Neuronal stem cell (in vitro differentiated cells): ENCODE measurements around the gene VSTM2L.

Experiments
- DNase-seq: peaks from one replicate; pipeline ENCODE4 v3.0.0-alpha.2; 2013; ENCODE audit warnings: low spot score
- H2AFZ ChIP-seq: one replicate; pipeline ENCODE4 v1.6.1; 2013; ENCODE audit warnings: mild to moderate bottlenecking, low read length, inconsistent platforms
- H2AK5ac ChIP-seq: 2 replicates; pipeline ENCODE4 v1.6.1; 2013; ENCODE audit warnings: low read depth, mild to moderate bottlenecking, inconsistent platforms, low read length, moderate library complexity, mixed read lengths
- H2BK120ac ChIP-seq: 2 replicates; pipeline ENCODE4 v1.6.1; 2013; ENCODE audit warnings: low read depth, mild to moderate bottlenecking, inconsistent platforms, low read length, moderate library complexity, mixed read lengths
- H2BK12ac ChIP-seq: one replicate; pipeline ENCODE4 v1.6.1; 2013; ENCODE audit warnings: low read length, inconsistent platforms
- H2BK15ac ChIP-seq: 2 replicates; pipeline ENCODE4 v1.6.1; 2013; ENCODE audit warnings: mild to moderate bottlenecking, low read length, inconsistent platforms, mixed read lengths
- H2BK5ac ChIP-seq: one replicate; pipeline ENCODE4 v1.6.1; 2013; ENCODE audit warnings: inconsistent platforms, mild to moderate bottlenecking, low read length, moderate library complexity
- H3K14ac ChIP-seq: one replicate; pipeline ENCODE4 v1.6.1; 2013; ENCODE audit warnings: low read length, inconsistent platforms
- H3K18ac ChIP-seq: 2 replicates; pipeline ENCODE4 v1.6.1; 2013; ENCODE audit warnings: low read length, inconsistent platforms
- H3K23ac ChIP-seq: 2 replicates; pipeline ENCODE4 v1.6.1; 2013; ENCODE audit warnings: low read depth, mild to moderate bottlenecking, mixed read lengths, low read length, inconsistent platforms; ENCODE audit not compliant: poor library complexity
- H3K27ac ChIP-seq: replicated peaks from 3 replicates; pipeline ENCODE4 v1.5.1; 2013; ENCODE audit warnings: low read length, inconsistent platforms
- H3K27me3 ChIP-seq, 3 experiments: 2 replicates each; pipeline ENCODE4 v1.6.1; 2013; ENCODE audit warnings: low read length in 3 of 3, mild to moderate bottlenecking in 2 of 3, inconsistent platforms in 1 of 3, low read depth in 1 of 3, mixed read lengths in 1 of 3, moderate library complexity in 1 of 3; ENCODE audit not compliant: control insufficient read depth in 3 of 3, insufficient read depth in 3 of 3
- H3K36me3 ChIP-seq, 2 donors: replicated peaks in 1 of 2; 2 replicates each; pipeline ENCODE4 v1.6.1; 2013; ENCODE audit warnings: low read length in 2 of 2; ENCODE audit not compliant: control insufficient read depth in 2 of 2, insufficient read depth in 2 of 2
- H3K4ac ChIP-seq: 2 replicates; pipeline ENCODE4 v1.6.1; 2013; ENCODE audit warnings: inconsistent platforms, mild to moderate bottlenecking, low read length, moderate library complexity
- H3K4me1 ChIP-seq, 2 donors: 1 replicate in 1 of 2; 2 replicates in 1 of 2; pipeline ENCODE4 v1.6.1; 2013; ENCODE audit warnings: low read length in 2 of 2, low read depth in 1 of 2; ENCODE audit not compliant: control insufficient read depth in 2 of 2, insufficient read depth in 1 of 2
- H3K4me2 ChIP-seq: one replicate; pipeline ENCODE4 v1.6.1; 2013; ENCODE audit warnings: mild to moderate bottlenecking, low read length, inconsistent platforms; ENCODE audit not compliant: insufficient read depth, poor library complexity, severe bottlenecking
- H3K4me3 ChIP-seq, 2 donors: 2 replicates each; pipeline ENCODE4 v1.5.1; 2013; ENCODE audit warnings: low read length in 2 of 2, mild to moderate bottlenecking in 2 of 2, inconsistent platforms in 1 of 2, moderate library complexity in 1 of 2
- H3K79me1 ChIP-seq: one replicate; pipeline ENCODE4 v1.6.1; 2013; ENCODE audit warnings: low read depth, mild to moderate bottlenecking, inconsistent platforms, low read length, moderate library complexity
- H3K9ac ChIP-seq: one replicate; pipeline ENCODE4 v1.6.1; 2013; ENCODE audit warnings: mild to moderate bottlenecking, low read depth, low read length, inconsistent platforms; ENCODE audit not compliant: poor library complexity
- H3K9me3 ChIP-seq, 2 donors: replicated peaks in 1 of 2; 2 replicates each; pipeline versions ENCODE3 to v1.6.1; 2013; ENCODE audit warnings: low read length in 2 of 2, mild to moderate bottlenecking in 2 of 2, inconsistent platforms in 1 of 2, low read depth in 1 of 2, mixed read lengths in 1 of 2, moderate library complexity in 1 of 2; ENCODE audit not compliant: control insufficient read depth in 2 of 2, insufficient read depth in 1 of 2
- H4K8ac ChIP-seq: one replicate; pipeline ENCODE4 v1.6.1; 2013; ENCODE audit warnings: low read depth, mild to moderate bottlenecking, inconsistent platforms, low read length, moderate library complexity
- H4K91ac ChIP-seq: one replicate; pipeline ENCODE4 v1.6.1; 2013; ENCODE audit warnings: low read length, low read depth, mild to moderate bottlenecking, inconsistent platforms; ENCODE audit not compliant: poor library complexity
- WGBS, 2 donors: extraction: QIAGEN DNeasy Blood & Tissue Kit; methylation state at CpG; one replicate each; pipeline ENCODE4 v1.1.7; 2013; ENCODE audit warnings: missing lambda C conversion rate in 2 of 2, mixed read lengths in 1 of 2; ENCODE audit not compliant: insufficient read length in 2 of 2, insufficient replicate concordance in 1 of 2; ENCODE audit errors: extremely low coverage in 2 of 2; 5-methylcytosine and 5-hydroxymethylcytosine counted together

VSTM2L gene

DNA sequence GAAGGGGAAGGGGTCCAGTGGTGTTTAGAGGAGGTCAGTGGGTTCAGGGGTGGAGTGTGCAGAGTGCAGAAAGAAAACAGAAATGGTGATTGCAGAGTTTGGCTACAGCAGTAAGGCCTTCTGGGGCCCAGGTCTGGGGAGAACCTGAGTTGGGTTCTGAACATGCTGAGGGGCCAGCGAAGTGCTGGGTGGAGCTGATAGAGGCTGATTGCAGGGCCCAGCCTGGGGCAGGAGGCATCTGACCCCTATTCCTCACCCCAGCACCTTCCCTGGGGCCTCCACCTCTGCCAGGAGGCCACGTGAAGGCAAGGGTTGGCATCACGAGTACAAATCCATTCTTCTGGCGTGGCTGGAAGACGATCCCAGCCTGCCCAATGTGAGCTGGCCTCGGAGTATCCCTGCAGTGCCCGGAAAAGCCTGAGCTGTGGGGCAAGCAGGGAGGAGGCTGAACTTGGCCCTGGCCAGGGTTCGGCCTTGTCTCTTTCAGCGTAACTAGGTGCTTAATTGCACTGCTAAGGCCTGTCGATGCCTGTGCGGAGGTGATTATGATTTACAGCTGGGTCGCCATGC is 35.3 kb downstream of the VSTM2L start:
- H3K9me3 ChIP-seq, result no peaks in the 10 kb centered on the region
- no peak overlapping the region for H3K27ac ChIP-seq
- peak overlapping the region; percentile 93 for H2AK5ac ChIP-seq
- peak overlapping the region; percentile 60 for H2BK5ac ChIP-seq
- H4K8ac ChIP-seq, result no peak overlapping the region
- H3K23ac ChIP-seq, result no peak overlapping the region
- peaks cover 0 to 10% of the 10 kb centered on the region in 2 donors for H3K4me1 ChIP-seq
- WGBS, 2 donors, result no CpG with 5 or more reads among the region's 12 CpGs
- H3K14ac ChIP-seq, result peak overlapping the region; percentile 58
- no peaks in the 10 kb centered on the region for H3K27me3 ChIP-seq
- H3K79me1 ChIP-seq, result no peaks in the 10 kb centered on the region
- H2BK120ac ChIP-seq, result no peak overlapping the region
- no peak overlapping the region for H3K9ac ChIP-seq
- H3K36me3 ChIP-seq, result no peaks in the 10 kb centered on the region
- no peak overlapping the region for H4K91ac ChIP-seq
- no peak overlapping the region for H3K4ac ChIP-seq
- H3K4me2 ChIP-seq, result no peak overlapping the region
- peak overlapping the region; percentile 60 for H2BK12ac ChIP-seq
- peak overlapping the region; percentile 44 for H3K18ac ChIP-seq
- H2BK15ac ChIP-seq, result peak overlapping the region; percentile 31
- no peak for DNase-seq
- H2AFZ ChIP-seq, result no peak overlapping the region
- H3K4me3 ChIP-seq, result no peak overlapping the region

GRCh38 chr20:37938954-37939353 is 36.0 kb downstream of the VSTM2L start:
- no peak overlapping the region for H4K91ac ChIP-seq
- H3K4ac ChIP-seq, result no peak overlapping the region
- H3K4me3 ChIP-seq, result no peak overlapping the region
- no peaks in the 10 kb centered on the region for H3K79me1 ChIP-seq
- H2BK5ac ChIP-seq, result no peak overlapping the region
- H2AFZ ChIP-seq, result no peak overlapping the region
- no peak overlapping the region for H3K14ac ChIP-seq
- DNase-seq, result no peak
- H3K27ac ChIP-seq, result no peak overlapping the region
- no peak overlapping the region for H3K23ac ChIP-seq
- no peak overlapping the region for H2BK12ac ChIP-seq
- no peaks in the 10 kb centered on the region for H3K27me3 ChIP-seq
- no peak overlapping the region for H3K9ac ChIP-seq
- H3K18ac ChIP-seq, result no peak overlapping the region
- no peak overlapping the region for H3K4me2 ChIP-seq
- no peak overlapping the region for H2AK5ac ChIP-seq
- H2BK15ac ChIP-seq, result no peak overlapping the region
- H4K8ac ChIP-seq, result no peak overlapping the region
- peaks cover 0 to 8% of the 10 kb centered on the region in 2 donors for H3K4me1 ChIP-seq
- no peaks in the 10 kb centered on the region for H3K36me3 ChIP-seq
- no peak overlapping the region for H2BK120ac ChIP-seq
- no CpG with 5 or more reads among the region's 9 CpGs for WGBS, 2 donors
- no peaks in the 10 kb centered on the region for H3K9me3 ChIP-seq

GRCh38 chr20:37939701-37940560 is 37.0 kb downstream of the VSTM2L start:
- H2BK5ac ChIP-seq, result no peak overlapping the region
- peaks cover 0 to 4% of the 10 kb centered on the region in 2 donors for H3K4me1 ChIP-seq
- no peak overlapping the region for H3K23ac ChIP-seq
- WGBS, 2 donors, result no CpG with 5 or more reads among the region's 25 CpGs
- no peak overlapping the region for H4K91ac ChIP-seq
- H3K27me3 ChIP-seq, result no peaks in the 10 kb centered on the region
- H4K8ac ChIP-seq, result peak overlapping the region; percentile 88
- peak overlapping the region; percentile 29 for H3K18ac ChIP-seq
- no peak overlapping the region for H3K14ac ChIP-seq
- no peak overlapping the region for H3K27ac ChIP-seq
- no peaks in the 10 kb centered on the region for H3K36me3 ChIP-seq
- H2BK15ac ChIP-seq, result no peak overlapping the region
- H3K9me3 ChIP-seq, result no peaks in the 10 kb centered on the region
- no peak for DNase-seq
- H3K4me2 ChIP-seq, result no peak overlapping the region
- no peak overlapping the region for H2BK120ac ChIP-seq
- H2AK5ac ChIP-seq, result peak overlapping the region; percentile 14
- no peak overlapping the region for H3K4ac ChIP-seq
- peak overlapping the region; percentile 2 for H3K9ac ChIP-seq
- H2AFZ ChIP-seq, result no peak overlapping the region
- H3K79me1 ChIP-seq, result no peaks in the 10 kb centered on the region
- H3K4me3 ChIP-seq, result peak overlapping the region in 1 of 2 donors; percentile 34
- no peak overlapping the region for H2BK12ac ChIP-seq

GRCh38 chr20:37940858-37941257 is 37.9 kb downstream of the VSTM2L start:
- no peak overlapping the region for H3K4me2 ChIP-seq
- peaks cover 0 to 2% of the 10 kb centered on the region in 2 donors for H3K4me1 ChIP-seq
- no peak overlapping the region for H3K9ac ChIP-seq
- WGBS, 2 donors, result no CpG with 5 or more reads among the region's 6 CpGs
- H3K79me1 ChIP-seq, result no peaks in the 10 kb centered on the region
- H3K14ac ChIP-seq, result no peak overlapping the region
- no peak overlapping the region for H2BK120ac ChIP-seq
- DNase-seq, result no peak
- H3K4me3 ChIP-seq, result no peak overlapping the region
- no peak overlapping the region for H3K4ac ChIP-seq
- no peak overlapping the region for H2BK5ac ChIP-seq
- no peak overlapping the region for H4K8ac ChIP-seq
- H3K9me3 ChIP-seq, result no peaks in the 10 kb centered on the region
- no peak overlapping the region for H2AFZ ChIP-seq
- H3K18ac ChIP-seq, result no peak overlapping the region
- no peak overlapping the region for H2BK15ac ChIP-seq
- no peak overlapping the region for H2AK5ac ChIP-seq
- no peak overlapping the region for H3K23ac ChIP-seq
- H3K36me3 ChIP-seq, result no peaks in the 10 kb centered on the region
- no peak overlapping the region for H2BK12ac ChIP-seq
- no peaks in the 10 kb centered on the region for H3K27me3 ChIP-seq
- H3K27ac ChIP-seq, result no peak overlapping the region
- no peak overlapping the region for H4K91ac ChIP-seq
